Neural crest cell (in vitro differentiated cells): ENCODE measurements around the gene PIP4K2B. TPM values are rescaled to one million over a fixed set of nuclear protein-coding genes. Genes with fewer than 3 reads are reported as not detected.
A peak's percentile ranks its signal among the peaks of the same experiment; 100 is the strongest.
"Not testable (repeated sequence)": the region's sequence is repeated elsewhere in the genome, so short reads cannot be mapped to it uniquely, and the experiment has no call there.

ENCODE experiments used
- DNase-seq: peaks from one replicate; pipeline ENCODE4 v3.0.0; 2021; ENCODE audit warnings: low read depth, mixed read lengths, low spot score
- H3K27ac Mint-ChIP-seq: one replicate; pipeline ENCODE4 v1.8.0; 2021; ENCODE audit warnings: mild to moderate bottlenecking, mixed read lengths; ENCODE audit not compliant: unreplicated experiment
- H3K27me3 Mint-ChIP-seq: 2 replicates; pipeline ENCODE4 v1.8.0; 2021; ENCODE audit warnings: low read depth, mild to moderate bottlenecking, mixed read lengths
- H3K36me3 Mint-ChIP-seq: 2 replicates; pipeline ENCODE4 v1.8.0; 2021; ENCODE audit warnings: low read depth, mild to moderate bottlenecking, mixed read lengths
- H3K4me1 Mint-ChIP-seq: 2 replicates; pipeline ENCODE4 v1.8.0; 2021; ENCODE audit warnings: mixed read lengths
- H3K4me3 Mint-ChIP-seq: one replicate; pipeline ENCODE4 v1.8.0; 2021; ENCODE audit warnings: mild to moderate bottlenecking, mixed read lengths
- H3K9me3 Mint-ChIP-seq: 2 replicates; pipeline ENCODE4 v1.8.0; 2021; ENCODE audit warnings: mixed read lengths
- CTCF ChIP-seq: fragments of 200-600 bp; sonication (generic); conservative IDR thresholded peaks from 2 replicates; pipeline ENCODE4 v1.5.0; 2021; ENCODE audit warnings: antibody characterized with exemption, mild to moderate bottlenecking
- total RNA-seq: library from RNA; stranded (reverse); gene quantifications from 2 replicates; pipeline ENCODE4 v1.2.1, GENCODE V29; 2021

PIP4K2B gene
- total RNA-seq, 1 donor from 2014 or later: 105 TPM

GRCh38 chr17:38729368-38729885, 69.9 kb downstream of the PIP4K2B start:
- peak overlapping the region; percentile 89 for H3K4me3 Mint-ChIP-seq
- H3K27ac Mint-ChIP-seq: no peak overlapping the region
- peaks cover 12% of the 10 kb centered on the region for H3K27me3 Mint-ChIP-seq
- H3K9me3 Mint-ChIP-seq: no peaks in the 10 kb centered on the region
- peaks cover 6% of the 10 kb centered on the region for H3K36me3 Mint-ChIP-seq
- H3K4me1 Mint-ChIP-seq: peaks cover 29% of the 10 kb centered on the region
- no peak for TF ChIP-seq CTCF
- no peak for DNase-seq

DNA sequence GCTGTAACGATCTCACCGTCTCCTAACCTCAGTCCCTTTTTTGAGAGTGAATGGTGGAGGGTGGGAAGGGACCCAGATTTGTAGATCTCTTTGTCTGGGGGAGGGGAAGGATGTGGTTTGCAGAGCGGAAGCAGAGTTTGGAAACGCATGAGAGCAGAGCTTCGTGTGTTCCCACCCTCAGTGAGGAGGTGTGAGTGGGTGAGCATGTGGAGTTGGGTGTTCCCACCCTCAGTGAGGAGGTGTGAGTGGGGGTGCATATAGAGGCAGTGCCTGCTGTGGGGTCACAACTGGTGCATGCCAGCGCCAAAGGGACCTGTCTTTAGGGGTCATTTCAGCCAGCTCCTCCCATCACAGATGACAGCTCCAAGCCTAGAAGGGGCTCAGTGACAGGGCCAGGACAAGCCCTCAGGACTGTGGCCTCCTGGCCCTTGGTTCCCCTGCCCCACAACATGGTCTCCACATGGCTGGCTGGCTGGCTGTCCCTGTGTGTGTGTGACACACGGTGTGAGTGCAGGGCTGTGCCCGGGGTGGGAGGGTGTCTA, 71.0 kb downstream of the PIP4K2B start:
- H3K4me1 Mint-ChIP-seq: peaks cover 28% of the 10 kb centered on the region

GRCh38 chr17:38727736-38728135, 71.6 kb downstream of the PIP4K2B start:
- no peak for DNase-seq
- peaks cover 25% of the 10 kb centered on the region for H3K4me1 Mint-ChIP-seq
- H3K27ac Mint-ChIP-seq: no peak overlapping the region
- peaks cover 3% of the 10 kb centered on the region for H3K36me3 Mint-ChIP-seq
- H3K9me3 Mint-ChIP-seq: no peaks in the 10 kb centered on the region
- H3K27me3 Mint-ChIP-seq: peaks cover 12% of the 10 kb centered on the region
- no peak for TF ChIP-seq CTCF
- H3K4me3 Mint-ChIP-seq: peak overlapping the region; percentile 89

More for the DNA sequence above, 71.0 kb downstream of the PIP4K2B start:
- Mint-ChIP-seq H3K27ac (no peak overlapping the region), H3K36me3 (peaks cover 6% of the 10 kb centered on the region), H3K9me3 (no peaks in the 10 kb centered on the region), H3K4me3 (peak overlapping the region; percentile 89), H3K27me3 (peaks cover 12% of the 10 kb centered on the region)
- no peak for DNase-seq
- TF ChIP-seq CTCF: no peak

DNA sequence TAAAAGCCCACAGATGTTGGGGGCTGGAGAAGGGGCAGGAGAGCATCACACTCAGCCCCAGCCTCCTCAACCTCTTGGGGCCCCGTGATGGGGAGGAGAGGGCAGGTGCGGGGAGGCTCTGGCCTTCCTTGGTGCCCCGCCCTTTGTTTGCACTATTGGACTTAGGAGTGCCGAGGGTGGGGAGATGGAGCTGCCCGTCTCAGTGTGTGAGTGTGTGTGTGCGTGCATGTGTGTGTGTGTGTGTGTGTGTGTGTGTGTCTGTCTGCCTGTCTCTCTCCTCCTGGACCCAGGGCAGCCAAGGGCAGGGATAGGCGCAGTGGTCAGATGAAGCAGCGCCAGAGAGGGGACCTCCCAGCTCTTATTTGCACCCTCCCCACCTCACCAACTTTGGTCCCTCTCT, 73.2 kb downstream of the PIP4K2B start:
- H3K27me3 Mint-ChIP-seq, H3K9me3 Mint-ChIP-seq, H3K4me3 Mint-ChIP-seq, H3K27ac Mint-ChIP-seq, H3K36me3 Mint-ChIP-seq, DNase-seq: not testable (repeated sequence)
- peaks cover 24% of the 10 kb centered on the region for H3K4me1 Mint-ChIP-seq

- no peak overlapping the region for H3K4me3 Mint-ChIP-seq
- DNase-seq: no peak
- no peak overlapping the region for H3K27ac Mint-ChIP-seq
- no peak for TF ChIP-seq CTCF
- H3K9me3 Mint-ChIP-seq: no peaks in the 10 kb centered on the region
- peaks cover 3% of the 10 kb centered on the region for H3K36me3 Mint-ChIP-seq
- peaks cover 3% of the 10 kb centered on the region for H3K27me3 Mint-ChIP-seq
- H3K4me1 Mint-ChIP-seq: peaks cover 22% of the 10 kb centered on the region
Observed at GRCh38 chr17:38725066-38725465, 74.3 kb downstream of the PIP4K2B start.

DNA sequence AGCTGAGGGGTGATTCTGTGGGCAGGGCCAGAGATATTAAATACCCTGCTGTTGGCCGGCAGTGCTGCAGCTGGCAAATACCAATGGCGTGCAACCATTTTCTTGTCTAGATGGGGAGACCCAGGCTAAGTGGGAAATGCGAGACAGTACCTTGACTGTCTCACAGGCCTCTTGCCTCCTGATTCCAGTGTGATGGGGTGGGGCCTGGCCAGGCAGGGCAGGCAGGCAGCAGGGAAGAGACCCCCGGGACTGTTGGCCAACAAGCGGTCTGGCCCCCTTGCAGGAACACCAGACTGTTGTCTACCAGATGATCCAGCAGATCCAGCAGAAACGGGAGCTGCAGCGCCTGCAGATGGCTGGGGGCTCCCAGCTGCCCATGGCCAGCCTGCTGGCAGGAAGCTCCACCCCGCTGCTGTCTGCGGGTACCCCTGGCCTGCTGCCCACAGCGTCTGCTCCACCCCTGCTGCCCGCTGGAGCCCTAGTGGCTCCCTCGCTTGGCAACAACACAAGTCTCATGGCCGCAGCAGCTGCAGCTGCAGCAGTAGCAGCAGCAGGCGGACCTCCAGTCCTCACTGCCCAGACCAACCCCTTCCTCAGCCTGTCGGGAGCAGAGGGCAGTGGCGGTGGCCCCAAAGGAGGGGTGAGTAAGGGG, 74.9 kb downstream of the PIP4K2B start:
- no peak overlapping the region for H3K27ac Mint-ChIP-seq
- H3K27me3 Mint-ChIP-seq: peaks cover 5% of the 10 kb centered on the region
- H3K4me3 Mint-ChIP-seq: no peak overlapping the region
- no peaks in the 10 kb centered on the region for H3K9me3 Mint-ChIP-seq
- H3K4me1 Mint-ChIP-seq: peaks cover 23% of the 10 kb centered on the region
- no peak for TF ChIP-seq CTCF
- no peak for DNase-seq
- H3K36me3 Mint-ChIP-seq: peaks cover 3% of the 10 kb centered on the region
